Measurements from ENCODE around the gene OR51B2. TPM values are rescaled to one million over a fixed set of nuclear protein-coding genes. Genes with fewer than 3 reads are reported as not detected.

The OR51B2 gene
- total RNA-seq, 1 experiment from 2014 or later: 17.1 TPM

GRCh38 chr11:5367448-5368074, 43.5 kb upstream of the OR51B2 start:
- RAD21 ChIA-PET (ENCODE audit: low non-redundant PET in 1 of 2, low total read pairs in 2 of 2, uncharacterized antibody in 2 of 2, unreplicated experiment in 2 of 2): no interaction called here
- H3K79me2 ChIP-seq (ENCODE audit: insufficient read depth, low read length): peaks cover 99% of the 10 kb centered on the region
- DNase-seq (ENCODE audit: low read depth, low spot score) (no peak), ATAC-seq (no peak)
- H3K9me3 ChIP-seq (ENCODE audit: control insufficient read depth in 1 of 2, insufficient read depth in 1 of 2, low read depth in 1 of 2, low read length in 2 of 2): no peaks in the 10 kb centered on the region
- H3K4me2 ChIP-seq (ENCODE audit: low read length): no peak overlapping the region
- CTCF ChIA-PET: no interaction called here
- no peak overlapping the region for H3K27ac ChIP-seq (ENCODE audit: low read depth, low read length)
- peaks cover 3 to 78% of the 10 kb centered on the region in 2 experiments; a peak in 2 of 4 replicates for H3K4me1 ChIP-seq (ENCODE audit: control insufficient read depth in 1 of 2, insufficient read depth in 2 of 2, low read length in 2 of 2)
- intact Hi-C loops (cut with micrococcal nuclease): no loop called here
- TF ChIP-seq CTCF (IDR thresholded peaks at IDR 0.05 in 2 of 3, conservative IDR thresholded peaks at IDR 0.05 in 1 of 3; ENCODE audit: borderline replicate concordance in 1 of 3, insufficient read depth in 1 of 3, low read depth in 2 of 3, low read length in 2 of 3) (no peak), TCF7L2 (IDR thresholded peaks at IDR 0.05; ENCODE audit: borderline replicate concordance, extremely low read depth, insufficient read depth, insufficient read length) (no peak), RAD21 (IDR thresholded peaks at IDR 0.05; ENCODE audit: low read depth) (no peak), REST (IDR thresholded peaks at IDR 0.05; ENCODE audit: low read depth) (no peak), MAX (IDR thresholded peaks at IDR 0.05) (no peak), ZNF274 (IDR thresholded peaks at IDR 0.05; ENCODE audit: low read depth, low read length) (no peak), FOSL1 (IDR thresholded peaks at IDR 0.05; ENCODE audit: low read depth) (no peak)
- H3K36me3 ChIP-seq (ENCODE audit: control insufficient read depth in 1 of 2, insufficient read depth in 2 of 2, low read length in 2 of 2): peaks cover 0 to 43% of the 10 kb centered on the region in 2 experiments; a peak in 2 of 4 replicates
- no peak overlapping the region for H3K9ac ChIP-seq (ENCODE audit: low read length)
- no peaks in the 10 kb centered on the region for H3K9me2 ChIP-seq (ENCODE audit: insufficient read depth)
- POLR2A ChIA-PET: no interaction called here
- no peak overlapping the region for H3K4me3 ChIP-seq (replicated peaks in 1 of 2; ENCODE audit: low read depth in 1 of 2, low read length in 2 of 2)
- peaks cover 48% of the 10 kb centered on the region for H4K20me1 ChIP-seq (ENCODE audit: insufficient read depth)
- H3K27me3 ChIP-seq (ENCODE audit: insufficient read depth, low read length): no peaks in the 10 kb centered on the region
- H2AFZ ChIP-seq (ENCODE audit: low read depth, low read length, poor library complexity, severe bottlenecking): no peak overlapping the region
- BruUV-seq (replicated peaks): no TSS peak

Measured in HCT116 (cell line).